PC-3 (cell line): ENCODE data around the gene BCORL1. TPM values are rescaled to one million over a fixed set of nuclear protein-coding genes. Genes with fewer than 3 reads are reported as not detected.

ENCODE experiments used
- total RNA-seq: library from RNA; depleted of rRNA; stranded (reverse); fragments of >200 nt; gene quantifications from 2 replicates; pipeline ENCODE4 v1.2.3, GENCODE V29; 2014; rRNA removed

BCORL1 gene
- total RNA-seq, 1 experiment from 2014 or later: 3.1 TPM

Other genes starting within 250 kb of the BCORL1 start
- not detected in 2 replicates for gene XPNPEP2, start 243.7 kb upstream of the BCORL1 start, total RNA-seq
- gene SASH3, start 202.7 kb upstream of the BCORL1 start, total RNA-seq: not detected in 2 replicates
- gene ZDHHC9, start 138.7 kb upstream of the BCORL1 start, total RNA-seq: 29.0 and 30.5 TPM in 2 replicates
- 20.2 and 40.5 TPM in 2 replicates for gene UTP14A, start 76.5 kb upstream of the BCORL1 start, total RNA-seq
- gene ELF4, start 127.9 kb downstream of the BCORL1 start, total RNA-seq: 23.4 and 23.8 TPM in 2 replicates
- gene AIFM1, start 183.2 kb downstream of the BCORL1 start, total RNA-seq: 51.8 and 57.7 TPM in 2 replicates
- gene RAB33A, start 189.3 kb downstream of the BCORL1 start, total RNA-seq: not detected in 2 replicates